Stimulated activated CD4-positive, alpha-beta T cell treated with anti-CD3 and anti-CD28 coated beads, TNF-alpha, amount 100 ng/mL, for 4 hours (primary cell): Measurements from ENCODE around the gene PLIN4.

Experiments
- DNase-seq, 3 experiments: peaks; one replicate each; pipeline ENCODE4 v3.0.0-alpha.2; 2020; ENCODE audit warnings: low read depth in 3 of 3

Gene PLIN4

GRCh38 chr19:4506449-4507149 lies 11.7 kb downstream of the PLIN4 start:
- DNase-seq = no peak

- no peak for DNase-seq
Observed at GRCh38 chr19:4505570-4506448, 12.5 kb downstream of the PLIN4 start.

GRCh38 chr19:4504891-4505569 lies 13.3 kb downstream of the PLIN4 start:
- no peak for DNase-seq

GRCh38 chr19:4504297-4504701 lies 14.0 kb downstream of the PLIN4 start:
- DNase-seq = no peak

- no peak for DNase-seq
Observed at GRCh38 chr19:4503825-4504170, 14.5 kb downstream of the PLIN4 start.

GRCh38 chr19:4503132-4503824 lies 15.0 kb downstream of the PLIN4 start:
- DNase-seq = no peak

GRCh38 chr19:4502282-4503131 lies 15.8 kb downstream of the PLIN4 start:
- no peak for DNase-seq

- no peak for DNase-seq
Observed at GRCh38 chr19:4501691-4502090, 16.6 kb downstream of the PLIN4 start.

GRCh38 chr19:4500841-4501591 lies 17.3 kb downstream of the PLIN4 start:
- no peak for DNase-seq

- DNase-seq = no peak
Observed at GRCh38 chr19:4499855-4500254, 18.4 kb downstream of the PLIN4 start.

- no peak for DNase-seq
Observed at GRCh38 chr19:4499318-4499717, 19.0 kb downstream of the PLIN4 start.

- no peak for DNase-seq
Observed at GRCh38 chr19:4498694-4499093, 19.6 kb downstream of the PLIN4 start.

GRCh38 chr19:4497770-4498389 lies 20.4 kb downstream of the PLIN4 start:
- no peak for DNase-seq

- DNase-seq = no peak
Observed at GRCh38 chr19:4496304-4496703, 22.0 kb downstream of the PLIN4 start.

GRCh38 chr19:4495471-4495870 lies 22.8 kb downstream of the PLIN4 start:
- DNase-seq = no peak

GRCh38 chr19:4494691-4495064 lies 23.6 kb downstream of the PLIN4 start:
- no peak for DNase-seq

GRCh38 chr19:4493929-4494690 lies 24.2 kb downstream of the PLIN4 start:
- no peak for DNase-seq

- no peak for DNase-seq
Observed at GRCh38 chr19:4493104-4493928, 25.0 kb downstream of the PLIN4 start.
